IPS DF 6.9 (cell line): ENCODE data around the gene CES2.
"Not testable (repeated sequence)": the region's sequence is repeated elsewhere in the genome, so short reads cannot be mapped to it uniquely, and the experiment has no call there.

Experiments used
- DNase-seq: peaks from one replicate; pipeline ENCODE4 v3.0.0-alpha.2; 2013; ENCODE audit warnings: low read depth, low spot score
- H3K27ac ChIP-seq: one replicate; pipeline ENCODE4 v1.5.1; 2013; ENCODE audit warnings: low read length, control low read depth
- H3K27me3 ChIP-seq: 2 replicates; pipeline ENCODE4 v1.6.1; 2013; ENCODE audit warnings: mild to moderate bottlenecking, low read length; ENCODE audit not compliant: control insufficient read depth, insufficient read depth
- H3K36me3 ChIP-seq: 2 replicates; pipeline ENCODE4 v1.6.1; 2013; ENCODE audit warnings: low read length; ENCODE audit not compliant: control insufficient read depth, insufficient read depth
- H3K4me1 ChIP-seq: 2 replicates; pipeline ENCODE4 v1.6.1; 2013; ENCODE audit warnings: low read length; ENCODE audit not compliant: control insufficient read depth, insufficient read depth
- H3K4me3 ChIP-seq: 2 replicates; pipeline ENCODE4 v1.5.1; 2013; ENCODE audit warnings: mild to moderate bottlenecking, low read length
- H3K9me3 ChIP-seq: 2 replicates; pipeline ENCODE4 v1.6.1; 2013; ENCODE audit warnings: low read length, inconsistent platforms; ENCODE audit not compliant: control insufficient read depth, insufficient read depth
- WGBS: extraction: QIAGEN DNeasy Blood & Tissue Kit; methylation state at CpG from one replicate; pipeline ENCODE4 v1.1.7; 2013; ENCODE audit warnings: mixed read lengths, missing lambda C conversion rate; ENCODE audit not compliant: insufficient read length, insufficient coverage; 5-methylcytosine and 5-hydroxymethylcytosine counted together

CES2 gene

GRCh38 chr16:66961914-66962313 lies 26.6 kb downstream of the CES2 start:
- H3K27ac ChIP-seq = no peak overlapping the region
- no peaks in the 10 kb centered on the region for H3K27me3 ChIP-seq
- no peaks in the 10 kb centered on the region for H3K36me3 ChIP-seq
- no CpG with 5 or more reads among the region's 5 CpGs for WGBS
- H3K4me3 ChIP-seq = no peak overlapping the region
- H3K4me1 ChIP-seq = peaks cover 2% of the 10 kb centered on the region; the same call in 1 of the 2 replicates
- H3K9me3 ChIP-seq = no peaks in the 10 kb centered on the region
- DNase-seq = no peak

GRCh38 chr16:66964049-66964448 lies 28.7 kb downstream of the CES2 start:
- Histone ChIP-seq H3K27me3 (no peaks in the 10 kb centered on the region), H3K27ac (no peak overlapping the region), H3K4me1 (peaks cover 2% of the 10 kb centered on the region; the same call in 1 of the 2 replicates), H3K36me3 (no peaks in the 10 kb centered on the region), H3K9me3 (no peaks in the 10 kb centered on the region), H3K4me3 (no peak overlapping the region)
- WGBS = no CpG with 5 or more reads among the region's 6 CpGs
- no peak for DNase-seq

GRCh38 chr16:66968847-66969246 lies 33.5 kb downstream of the CES2 start:
- no CpG with 5 or more reads among the region's 5 CpGs for WGBS

GRCh38 chr16:66970775-66971720 lies 35.7 kb downstream of the CES2 start:
- Histone ChIP-seq H3K36me3 (no peaks in the 10 kb centered on the region), H3K27ac (no peak overlapping the region), H3K9me3 (no peaks in the 10 kb centered on the region), H3K4me1 (no peaks in the 10 kb centered on the region), H3K4me3 (no peak overlapping the region), H3K27me3 (no peaks in the 10 kb centered on the region)
- no CpG with 5 or more reads among the region's 10 CpGs for WGBS
- DNase-seq = no peak

More at GRCh38 chr16:66968847-66969246, 33.5 kb downstream of the CES2 start:
- H3K4me1 ChIP-seq = no peaks in the 10 kb centered on the region
- H3K27ac ChIP-seq = no peak overlapping the region
- no peak for DNase-seq
- no peak overlapping the region for H3K4me3 ChIP-seq
- H3K36me3 ChIP-seq = no peaks in the 10 kb centered on the region
- H3K9me3 ChIP-seq = no peaks in the 10 kb centered on the region
- H3K27me3 ChIP-seq = no peaks in the 10 kb centered on the region

- H3K36me3 ChIP-seq = no peaks in the 10 kb centered on the region
- H3K4me3 ChIP-seq = no peak overlapping the region; the same call in 1 of the 2 replicates
- DNase-seq = no peak
- no CpG with 5 or more reads among the region's 9 CpGs for WGBS
- H3K4me1 ChIP-seq = no peaks in the 10 kb centered on the region
- no peak overlapping the region for H3K27ac ChIP-seq
- no peaks in the 10 kb centered on the region for H3K9me3 ChIP-seq
- no peaks in the 10 kb centered on the region for H3K27me3 ChIP-seq
Measured at GRCh38 chr16:66972983-66973382, 37.7 kb downstream of the CES2 start.

GRCh38 chr16:66973716-66974115 lies 38.4 kb downstream of the CES2 start:
- WGBS = no CpG with 5 or more reads among the region's 6 CpGs
- Histone ChIP-seq H3K4me3 (no peak overlapping the region), H3K27ac (no peak overlapping the region), H3K27me3 (no peaks in the 10 kb centered on the region), H3K9me3 (no peaks in the 10 kb centered on the region), H3K4me1 (no peaks in the 10 kb centered on the region), H3K36me3 (no peaks in the 10 kb centered on the region)
- DNase-seq = no peak

- not testable (repeated sequence) for H3K27me3 ChIP-seq, H3K4me3 ChIP-seq, DNase-seq, H3K4me1 ChIP-seq, H3K36me3 ChIP-seq, H3K9me3 ChIP-seq, H3K27ac ChIP-seq
- no CpG with 5 or more reads among the region's 32 CpGs for WGBS
Measured at GRCh38 chr16:66974156-66974931, 39.0 kb downstream of the CES2 start.

GRCh38 chr16:66974932-66975246 lies 39.6 kb downstream of the CES2 start:
- DNase-seq = not testable (repeated sequence)
- WGBS = no CpG with 5 or more reads among the region's 11 CpGs

GRCh38 chr16:66975302-66975893 lies 40.1 kb downstream of the CES2 start:
- Histone ChIP-seq H3K9me3 (no peaks in the 10 kb centered on the region), H3K36me3 (no peaks in the 10 kb centered on the region), H3K4me3 (no peak overlapping the region), H3K27ac (no peak overlapping the region), H3K27me3 (no peaks in the 10 kb centered on the region), H3K4me1 (no peaks in the 10 kb centered on the region)
- no peak for DNase-seq
- no CpG with 5 or more reads among the region's 14 CpGs for WGBS

More at GRCh38 chr16:66974932-66975246, 39.6 kb downstream of the CES2 start:
- not testable (repeated sequence) for H3K4me1 ChIP-seq, H3K27ac ChIP-seq, H3K9me3 ChIP-seq, H3K27me3 ChIP-seq, H3K36me3 ChIP-seq, H3K4me3 ChIP-seq

GRCh38 chr16:66976746-66977145 lies 41.4 kb downstream of the CES2 start:
- Histone ChIP-seq H3K4me1 (no peaks in the 10 kb centered on the region), H3K36me3 (no peaks in the 10 kb centered on the region), H3K9me3 (no peaks in the 10 kb centered on the region), H3K4me3 (no peak overlapping the region), H3K27ac (no peak overlapping the region), H3K27me3 (no peaks in the 10 kb centered on the region)
- DNase-seq = no peak
- WGBS = no CpG with 5 or more reads among the region's 13 CpGs
